IMR-90 (cell line): ENCODE data around the gene LRRC8B. TPM values are rescaled to one million over a fixed set of nuclear protein-coding genes. Genes with fewer than 3 reads are reported as not detected.

Experiments used
- ATAC-seq: fragments of 200-7000 bp; cut with Tn5 transposase; 2 replicates; pipeline ENCODE4 v1.9.1; 2020; ENCODE audit warnings: low read depth, mild to moderate bottlenecking, moderate library complexity
- BruUV-seq: library from RNA; stranded (reverse); fragments of 400-500 nt; replicated peaks from 2 replicates; lab custom pipeline; 2021; lab: Mats Ljungman, UMichigan
- CTCF ChIA-PET: fragments of 300-600 bp; formaldehyde crosslinking; extraction: SDS; loops from one replicate; lab custom pipeline; 2021; ENCODE audit warnings: antibody characterized with exemption; lab: Yijun Ruan, JAX
- POLR2A ChIA-PET: fragments of 300-600 bp; sonication (Branson Sonifier 250); formaldehyde crosslinking; loops from one replicate; lab custom pipeline; 2022; ENCODE audit warnings: antibody characterized with exemption; ENCODE audit not compliant: unreplicated experiment; lab: Charles Lee
- DNase-seq: peaks from one replicate; pipeline ENCODE4 v3.0.0; 2013
- H2AFZ ChIP-seq: replicated peaks from 2 replicates; pipeline ENCODE3; 2013; ENCODE audit warnings: low read length, mild to moderate bottlenecking; ENCODE audit not compliant: poor library complexity
- H2AK5ac ChIP-seq: 2 replicates; pipeline ENCODE4 v1.6.1; 2013; ENCODE audit warnings: low read depth, low read length, inconsistent platforms
- H2AK9ac ChIP-seq: replicated peaks from 2 replicates; pipeline ENCODE3; 2013; ENCODE audit warnings: mild to moderate bottlenecking, low read depth, low read length, moderate library complexity; ENCODE audit not compliant: poor library complexity
- H2BK120ac ChIP-seq: 2 replicates; pipeline ENCODE4 v1.6.1; 2013; ENCODE audit warnings: low read depth, low read length, inconsistent platforms
- H2BK15ac ChIP-seq: 3 replicates; pipeline ENCODE4 v1.6.1; 2013; ENCODE audit warnings: low read depth, low read length, inconsistent platforms
- H2BK20ac ChIP-seq: 2 replicates; pipeline ENCODE4 v1.6.1; 2013; ENCODE audit warnings: low read depth, mild to moderate bottlenecking, inconsistent platforms, low read length, moderate library complexity
- H2BK5ac ChIP-seq: 2 replicates; pipeline ENCODE4 v1.6.1; 2013; ENCODE audit warnings: mild to moderate bottlenecking, low read depth, low read length, inconsistent platforms; ENCODE audit not compliant: poor library complexity, severe bottlenecking
- H3K14ac ChIP-seq: replicated peaks from 2 replicates; pipeline ENCODE4 v1.6.1; 2013; ENCODE audit warnings: low read depth, low read length, inconsistent platforms
- H3K18ac ChIP-seq: 2 replicates; pipeline ENCODE4 v1.6.1; 2013; ENCODE audit warnings: low read depth, low read length, control low read depth
- H3K23ac ChIP-seq: 2 replicates; pipeline ENCODE4 v1.6.1; 2013; ENCODE audit warnings: low read depth, low read length, inconsistent platforms
- H3K27ac ChIP-seq: 2 replicates; pipeline ENCODE4 v1.5.1; 2013; ENCODE audit warnings: mild to moderate bottlenecking, control low read depth, low read length; ENCODE audit not compliant: insufficient read depth
- H3K27me3 ChIP-seq: 2 replicates; pipeline ENCODE4 v1.6.1; 2013; ENCODE audit warnings: low read length; ENCODE audit not compliant: control insufficient read depth, insufficient read depth
- H3K36me3 ChIP-seq: 2 replicates; pipeline ENCODE4 v1.6.1; 2013; ENCODE audit warnings: low read length, mixed read lengths; ENCODE audit not compliant: control insufficient read depth, insufficient read depth
- H3K4ac ChIP-seq: 2 replicates; pipeline ENCODE4 v1.6.1; 2013; ENCODE audit warnings: low read depth, low read length, inconsistent platforms
- H3K4me1 ChIP-seq: 2 replicates; pipeline ENCODE4 v1.6.1; 2013; ENCODE audit warnings: low read length, mixed read lengths; ENCODE audit not compliant: control insufficient read depth, insufficient read depth
- H3K4me2 ChIP-seq: 2 replicates; pipeline ENCODE4 v1.6.1; 2013; ENCODE audit warnings: low read depth, mild to moderate bottlenecking, control low read depth, low read length, moderate library complexity
- H3K4me3 ChIP-seq: 2 replicates; pipeline ENCODE4 v1.5.1; 2013; ENCODE audit warnings: low read depth, mild to moderate bottlenecking, control low read depth, low read length, moderate library complexity; ENCODE audit not compliant: insufficient read depth
- H3K56ac ChIP-seq: 2 replicates; pipeline ENCODE4 v1.6.1; 2013; ENCODE audit warnings: low read length, inconsistent platforms; ENCODE audit not compliant: insufficient read depth; ENCODE audit errors: extremely low read depth
- H3K79me1 ChIP-seq, 2 experiments: 2 replicates each; pipeline ENCODE4 v1.6.1; 2013; ENCODE audit warnings: low read length in 2 of 2, inconsistent platforms in 1 of 2, low read depth in 1 of 2
- H3K9ac ChIP-seq: 2 replicates; pipeline ENCODE4 v1.6.1; 2013; ENCODE audit warnings: low read depth, low read length, control low read depth
- H3K9me1 ChIP-seq: 2 replicates; pipeline ENCODE4 v1.6.1; 2013; ENCODE audit warnings: low read length, inconsistent platforms; ENCODE audit not compliant: insufficient read depth
- H3K9me3 ChIP-seq: 2 replicates; pipeline ENCODE4 v1.6.1; 2013; ENCODE audit warnings: low read length; ENCODE audit not compliant: control insufficient read depth, insufficient read depth
- H4K20me1 ChIP-seq: 2 replicates; pipeline ENCODE4 v1.6.1; 2013; ENCODE audit warnings: low read length, inconsistent platforms; ENCODE audit not compliant: insufficient read depth
- H4K5ac ChIP-seq: 2 replicates; pipeline ENCODE4 v1.6.1; 2013; ENCODE audit warnings: mild to moderate bottlenecking, low read depth, low read length, control low read depth
- H4K8ac ChIP-seq, 2 experiments: 2 replicates each; pipeline ENCODE4 v1.6.1; 2013; ENCODE audit warnings: low read depth in 2 of 2, low read length in 2 of 2, control low read depth in 1 of 2, inconsistent platforms in 1 of 2
- H4K91ac ChIP-seq: 2 replicates; pipeline ENCODE4 v1.6.1; 2013; ENCODE audit warnings: low read depth, low read length, inconsistent platforms; ENCODE audit not compliant: insufficient read depth
- CEBPB ChIP-seq: IDR thresholded peaks from 2 replicates; pipeline ENCODE4 v1.6.1; 2012; ENCODE audit warnings: low read depth, low read length, improper control_type of control experiment
- FOS ChIP-seq: fragments of 150-350 bp; IDR thresholded peaks from 2 replicates; pipeline ENCODE4 v1.6.1; 2016; ENCODE audit warnings: low read depth, low read length
- MAZ ChIP-seq: IDR thresholded peaks from 2 replicates; pipeline ENCODE4 v1.6.1; 2012; ENCODE audit warnings: low read depth, mild to moderate bottlenecking, low read length, improper control_type of control experiment, moderate library complexity, borderline replicate concordance
- MXI1 ChIP-seq: IDR thresholded peaks from 2 replicates; pipeline ENCODE4 v1.6.1; 2012; ENCODE audit warnings: low read depth, mild to moderate bottlenecking, low read length, moderate library complexity, borderline replicate concordance
- NFE2L2 ChIP-seq: fragments of 150-350 bp; IDR thresholded peaks from 2 replicates; pipeline ENCODE4 v1.6.1; 2016; ENCODE audit warnings: low read depth, mild to moderate bottlenecking, low read length
- RCOR1 ChIP-seq: IDR thresholded peaks from 2 replicates; pipeline ENCODE4 v1.6.1; 2012; ENCODE audit warnings: mild to moderate bottlenecking, low read length, improper control_type of control experiment; ENCODE audit not compliant: insufficient replicate concordance
- RFX5 ChIP-seq: IDR thresholded peaks from 2 replicates; pipeline ENCODE4 v1.8.0; 2012; ENCODE audit warnings: low read depth, mild to moderate bottlenecking, low read length, moderate library complexity
- WGBS, 2 experiments: methylation state at CpG; one replicate each; pipeline versions ENCODE4 v1.1.5 to v1.1.7; 2013; ENCODE audit warnings: missing lambda C conversion rate in 2 of 2; ENCODE audit not compliant: insufficient read length in 1 of 2; ENCODE audit errors: extremely low coverage in 2 of 2; 5-methylcytosine and 5-hydroxymethylcytosine counted together
- dilution Hi-C: fragments of 300-500 bp; cut with HindIII; formaldehyde crosslinking; loops from one replicate; pipeline ENCODE4 v1.14.3; 2018; ENCODE audit warnings: low sequenced_read_pairs; ENCODE audit not compliant: unreplicated experiment
- in situ Hi-C: fragments of 300-500 bp; cut with MboI; formaldehyde crosslinking; loops from 3 replicates; pipeline ENCODE4 v1.14.3; 2019; ENCODE audit warnings: low sequenced_read_pairs, inconsistent platforms, mixed read lengths
- intact Hi-C: fragments of 100-400 bp; cut with micrococcal nuclease; formaldehyde crosslinking; loops from 2 replicates; pipeline ENCODE4 v1.10.0; 2022
- polyA plus RNA-seq, 3 experiments: library from polyadenylated mRNA; depleted of rRNA; stranded (reverse); fragments of >200 nt; gene quantifications; 2 replicates each; pipeline ENCODE4 v1.2.3, GENCODE V29; 2012; ENCODE audit warnings: low replicate concordance in 1 of 3
- total RNA-seq: library from RNA; depleted of rRNA; stranded (reverse); fragments of >200 nt; gene quantifications from 2 replicates; pipeline ENCODE4 v1.2.3, GENCODE V29; 2012
- TF ChIP-seq, protein P1 (sequence below): conservative IDR thresholded peaks from 2 replicates; pipeline ENCODE4 v1.5.1; 2012; ENCODE audit warnings: mild to moderate bottlenecking, low read depth, low read length, improper control_type of control experiment
- TF ChIP-seq, protein P2 (sequence below): fragments of 150-350 bp; IDR thresholded peaks from 2 replicates; pipeline ENCODE4 v1.6.1; 2016; ENCODE audit warnings: low read depth, mild to moderate bottlenecking, low read length, moderate library complexity, borderline replicate concordance
- TF ChIP-seq, protein P3 (sequence below): fragments of 150-350 bp; IDR thresholded peaks from 2 replicates; pipeline ENCODE4 v1.6.1; 2017; ENCODE audit warnings: mild to moderate bottlenecking, antibody characterized with exemption, low read length, low read depth

LRRC8B gene
- total and polyA plus RNA-seq, 2 of the 4 experiments (the other 2 are of a cell fraction) = 0.74 to 1.8 TPM

DNA sequence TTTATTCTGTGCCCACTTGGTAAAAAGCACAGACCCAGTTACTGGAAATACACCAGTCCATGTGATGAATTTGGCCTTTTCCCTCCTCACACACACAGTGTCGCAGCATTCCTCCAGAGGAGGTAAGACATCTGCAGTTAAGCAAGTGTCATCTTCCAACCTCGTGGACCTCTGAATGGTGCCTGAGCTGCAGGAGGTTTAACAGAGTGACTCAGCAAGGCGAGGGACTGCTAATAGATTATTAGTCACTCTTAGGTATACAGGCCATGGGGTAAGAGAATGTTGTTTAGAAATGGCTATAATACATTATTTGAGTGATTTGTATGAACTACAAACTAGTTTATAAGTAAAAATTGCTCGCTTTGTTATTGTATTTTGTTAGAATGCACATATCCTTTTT is 8.6 kb upstream of the LRRC8B start:
- ChIA-PET CTCF (interaction anchor here (1.2 kb wide), 1 partner anchor 34 kb away, joined by 4 read pairs; no protein-coding TSS in a partner anchor), POLR2A (no interaction called here)
- H3K27ac ChIP-seq = no peak overlapping the region
- no peak overlapping the region for H3K56ac ChIP-seq
- H2BK20ac ChIP-seq = no peak overlapping the region
- no peak overlapping the region for H4K8ac ChIP-seq
- no peak overlapping the region for H3K9ac ChIP-seq
- no peaks in the 10 kb centered on the region for H3K27me3 ChIP-seq
- H3K36me3 ChIP-seq = no peaks in the 10 kb centered on the region
- H4K5ac ChIP-seq = no peak overlapping the region
- H2AK5ac ChIP-seq = no peak overlapping the region
- no peak overlapping the region for H2AK9ac ChIP-seq
- BruUV-seq = no TSS peak
- H3K9me1 ChIP-seq = no peaks in the 10 kb centered on the region
- dilution Hi-C loops = no loop called here
- H3K4me2 ChIP-seq = no peak overlapping the region
- H3K23ac ChIP-seq = no peak overlapping the region
- in situ Hi-C loops = no loop called here
- intact Hi-C loops = no loop called here
- H4K91ac ChIP-seq = no peak overlapping the region
- DNase-seq (peak; percentile 75), ATAC-seq (peak; percentile 93)
- no peaks in the 10 kb centered on the region for H4K20me1 ChIP-seq
- no peaks in the 10 kb centered on the region for H3K79me1 ChIP-seq
- peak; percentile 74 for TF ChIP-seq NFE2L2
- TF ChIP-seq, protein P1, sequence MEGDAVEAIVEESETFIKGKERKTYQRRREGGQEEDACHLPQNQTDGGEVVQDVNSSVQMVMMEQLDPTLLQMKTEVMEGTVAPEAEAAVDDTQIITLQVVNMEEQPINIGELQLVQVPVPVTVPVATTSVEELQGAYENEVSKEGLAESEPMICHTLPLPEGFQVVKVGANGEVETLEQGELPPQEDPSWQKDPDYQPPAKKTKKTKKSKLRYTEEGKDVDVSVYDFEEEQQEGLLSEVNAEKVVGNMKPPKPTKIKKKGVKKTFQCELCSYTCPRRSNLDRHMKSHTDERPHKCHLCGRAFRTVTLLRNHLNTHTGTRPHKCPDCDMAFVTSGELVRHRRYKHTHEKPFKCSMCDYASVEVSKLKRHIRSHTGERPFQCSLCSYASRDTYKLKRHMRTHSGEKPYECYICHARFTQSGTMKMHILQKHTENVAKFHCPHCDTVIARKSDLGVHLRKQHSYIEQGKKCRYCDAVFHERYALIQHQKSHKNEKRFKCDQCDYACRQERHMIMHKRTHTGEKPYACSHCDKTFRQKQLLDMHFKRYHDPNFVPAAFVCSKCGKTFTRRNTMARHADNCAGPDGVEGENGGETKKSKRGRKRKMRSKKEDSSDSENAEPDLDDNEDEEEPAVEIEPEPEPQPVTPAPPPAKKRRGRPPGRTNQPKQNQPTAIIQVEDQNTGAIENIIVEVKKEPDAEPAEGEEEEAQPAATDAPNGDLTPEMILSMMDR = no peak
- peak; percentile 60 for TF ChIP-seq FOS
- TF ChIP-seq, protein P2, sequence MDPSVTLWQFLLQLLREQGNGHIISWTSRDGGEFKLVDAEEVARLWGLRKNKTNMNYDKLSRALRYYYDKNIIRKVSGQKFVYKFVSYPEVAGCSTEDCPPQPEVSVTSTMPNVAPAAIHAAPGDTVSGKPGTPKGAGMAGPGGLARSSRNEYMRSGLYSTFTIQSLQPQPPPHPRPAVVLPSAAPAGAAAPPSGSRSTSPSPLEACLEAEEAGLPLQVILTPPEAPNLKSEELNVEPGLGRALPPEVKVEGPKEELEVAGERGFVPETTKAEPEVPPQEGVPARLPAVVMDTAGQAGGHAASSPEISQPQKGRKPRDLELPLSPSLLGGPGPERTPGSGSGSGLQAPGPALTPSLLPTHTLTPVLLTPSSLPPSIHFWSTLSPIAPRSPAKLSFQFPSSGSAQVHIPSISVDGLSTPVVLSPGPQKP = no peak
- peak; percentile 26; the same call in 1 of the 2 replicates for TF ChIP-seq CEBPB
- TF ChIP-seq RCOR1 = no peak
- no peak for TF ChIP-seq MAZ
- TF ChIP-seq, protein P3, sequence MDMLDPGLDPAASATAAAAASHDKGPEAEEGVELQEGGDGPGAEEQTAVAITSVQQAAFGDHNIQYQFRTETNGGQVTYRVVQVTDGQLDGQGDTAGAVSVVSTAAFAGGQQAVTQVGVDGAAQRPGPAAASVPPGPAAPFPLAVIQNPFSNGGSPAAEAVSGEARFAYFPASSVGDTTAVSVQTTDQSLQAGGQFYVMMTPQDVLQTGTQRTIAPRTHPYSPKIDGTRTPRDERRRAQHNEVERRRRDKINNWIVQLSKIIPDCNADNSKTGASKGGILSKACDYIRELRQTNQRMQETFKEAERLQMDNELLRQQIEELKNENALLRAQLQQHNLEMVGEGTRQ = no peak
- peak; percentile 71 for TF ChIP-seq MXI1
- no peak for TF ChIP-seq RFX5
- no peak overlapping the region for H3K18ac ChIP-seq
- H2BK15ac ChIP-seq = no peak overlapping the region
- H3K4me3 ChIP-seq = no peak overlapping the region
- H3K9me3 ChIP-seq = no peaks in the 10 kb centered on the region
- no peak overlapping the region for H3K14ac ChIP-seq
- WGBS, 2 experiments = no CpG with 5 or more reads among the region's 4 CpGs
- H3K4ac ChIP-seq = no peak overlapping the region
- H2BK120ac ChIP-seq = no peak overlapping the region
- no peak overlapping the region for H2BK5ac ChIP-seq
- H3K4me1 ChIP-seq = peaks cover 4% of the 10 kb centered on the region
- H2AFZ ChIP-seq = no peak overlapping the region
